RWPE1 (cell line): ENCODE results near the gene DUSP12.

Source experiments
- CTCF ChIA-PET: fragments of 350-600 bp; sonication (Branson Sonifier 250); formaldehyde crosslinking; extraction: SDS; loops from one replicate; lab custom pipeline; 2021; lab: Yijun Ruan, JAX
- POLR2A ChIA-PET: fragments of 400-600 bp; formaldehyde crosslinking; extraction: SDS; loops from one replicate; lab custom pipeline; 2020; ENCODE audit warnings: antibody characterized with exemption; ENCODE audit not compliant: low non-redundant PET; lab: Yijun Ruan, JAX
- DNase-seq: peaks from one replicate; pipeline ENCODE4 v3.0.0; 2012; ENCODE audit warnings: low spot score
- H3K27ac ChIP-seq: fragments of 450-650 bp; 2 replicates; pipeline ENCODE4 v1.5.1; 2017
- CTCF ChIP-seq: fragments of 450-650 bp; conservative IDR thresholded peaks from 2 replicates; pipeline ENCODE4 v1.5.1; 2017; ENCODE audit warnings: low read depth, mild to moderate bottlenecking

DUSP12 gene

DNA sequence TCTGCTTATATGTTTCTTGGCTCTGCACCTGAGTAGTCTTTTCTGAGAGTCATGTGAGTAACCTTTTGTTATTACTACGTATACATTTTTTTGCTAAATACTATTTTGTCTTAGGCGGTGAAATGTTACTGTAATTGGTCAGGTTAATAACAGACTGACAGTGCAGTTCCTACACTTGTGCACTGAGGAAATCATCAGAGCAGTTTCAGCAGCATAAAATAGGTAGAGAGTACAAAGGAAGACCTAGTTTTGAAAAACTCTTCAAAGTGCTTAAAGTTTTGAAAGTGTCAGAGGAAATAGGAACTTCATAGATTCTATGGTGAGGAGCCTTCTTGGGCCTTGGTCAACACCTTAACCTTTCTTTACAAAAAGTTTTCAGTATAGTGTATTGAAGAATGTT, 27.7 kb downstream of the DUSP12 start:
- no peak for TF ChIP-seq CTCF
- ChIA-PET CTCF (no interaction called here), POLR2A (no interaction called here)
- DNase-seq: no peak
- no peak overlapping the region for H3K27ac ChIP-seq

DNA sequence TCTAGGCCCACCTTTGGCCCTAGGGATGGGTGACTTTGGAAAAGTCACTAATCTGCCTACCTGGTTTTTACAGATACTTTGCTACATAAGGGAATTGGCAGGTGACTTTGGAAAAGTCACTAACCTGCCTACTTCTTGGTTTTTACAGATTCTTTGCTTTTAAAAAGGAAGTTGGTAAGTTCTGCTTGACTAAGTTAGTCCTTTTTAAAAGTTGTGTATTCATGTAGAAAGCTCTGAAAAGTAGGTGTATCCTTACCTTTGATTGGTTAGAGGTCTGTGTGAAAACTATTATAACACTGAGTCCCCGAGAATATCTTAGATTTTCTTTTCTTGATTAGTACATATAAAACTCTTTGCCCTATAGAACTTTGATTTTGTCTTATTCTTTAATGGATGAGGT, 28.9 kb downstream of the DUSP12 start:
- DNase-seq: no peak
- TF ChIP-seq CTCF: no peak
- ChIA-PET CTCF (no interaction called here), POLR2A (no interaction called here)
- H3K27ac ChIP-seq: no peak overlapping the region

DNA sequence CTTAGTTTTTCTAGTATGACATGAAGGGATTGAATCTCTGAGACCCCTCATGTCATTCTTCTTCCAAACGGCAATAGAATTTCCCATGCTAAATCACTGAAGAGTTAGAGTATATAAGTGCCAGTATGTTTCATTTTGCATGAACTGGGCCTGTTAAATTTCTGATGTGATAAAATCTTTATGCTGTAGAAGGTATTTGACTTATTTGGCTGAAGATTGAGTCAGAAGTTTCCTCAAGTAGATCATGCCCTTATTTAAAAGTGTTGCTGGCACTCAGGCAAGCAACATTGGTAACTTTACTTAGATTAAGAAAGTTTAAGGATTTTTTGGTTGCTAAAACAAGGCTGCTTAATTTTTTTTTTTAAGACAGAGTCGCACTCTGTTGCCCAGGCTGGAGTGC, 29.8 kb downstream of the DUSP12 start:
- POLR2A ChIA-PET: no interaction called here
- no peak overlapping the region for H3K27ac ChIP-seq
- CTCF ChIA-PET: no interaction called here
- TF ChIP-seq CTCF: no peak
- no peak for DNase-seq

DNA sequence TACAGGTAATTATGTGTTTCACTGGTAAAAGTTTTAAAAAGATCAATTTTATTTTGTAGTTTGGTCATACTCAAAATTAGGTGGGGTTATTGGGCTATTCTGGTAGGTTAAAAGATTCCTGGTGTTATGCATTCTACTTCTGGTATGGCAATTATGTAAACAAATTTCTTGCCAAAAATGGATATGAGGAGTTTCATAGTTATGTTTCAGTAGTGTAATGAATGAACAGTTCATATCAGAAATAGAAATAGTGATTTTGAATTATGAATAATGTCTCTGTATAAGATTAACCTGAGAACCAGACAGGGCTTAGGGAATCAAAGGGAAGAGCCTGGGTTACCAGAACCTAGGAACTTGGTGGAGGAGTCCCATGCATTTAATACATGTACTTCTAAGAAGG, 32.4 kb downstream of the DUSP12 start:
- ChIA-PET CTCF (no interaction called here), POLR2A (no interaction called here)
- no peak overlapping the region for H3K27ac ChIP-seq
- DNase-seq: no peak
- no peak for TF ChIP-seq CTCF

DNA sequence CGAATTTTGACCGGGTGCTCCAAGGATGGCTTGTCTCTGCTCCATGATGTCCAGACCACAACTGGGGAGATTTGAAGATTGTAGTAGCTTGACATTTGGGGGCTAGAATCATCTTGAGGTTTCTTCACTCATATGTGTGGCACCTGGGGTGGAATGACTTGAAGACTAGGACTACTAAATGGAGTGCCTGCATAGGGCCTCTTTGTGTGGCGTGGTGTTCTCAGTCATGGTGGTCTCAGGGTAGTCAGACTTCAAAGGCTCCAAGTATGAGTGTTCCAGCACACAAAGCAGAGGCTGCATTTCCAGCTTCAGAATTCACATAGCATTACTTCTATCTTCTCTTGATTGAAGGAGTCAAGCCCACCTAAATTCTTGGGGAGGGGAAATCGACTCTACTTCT, 33.3 kb downstream of the DUSP12 start:
- H3K27ac ChIP-seq: no peak overlapping the region
- CTCF ChIA-PET: interaction anchor here (0.8 kb wide), 1 partner anchor 20 kb away, joined by 4 read pairs; no protein-coding TSS in a partner anchor
- DNase-seq: no peak
- POLR2A ChIA-PET: no interaction called here
- TF ChIP-seq CTCF: no peak

GRCh38 chr1:161784968-161785367, 35.4 kb downstream of the DUSP12 start:
- ChIA-PET CTCF (interaction anchor here (1.0 kb wide), 1 partner anchor 8 kb away, joined by 5 read pairs; no protein-coding TSS in a partner anchor), POLR2A (no interaction called here)
- H3K27ac ChIP-seq: no peak overlapping the region
- DNase-seq: no peak
- no peak for TF ChIP-seq CTCF

DNA sequence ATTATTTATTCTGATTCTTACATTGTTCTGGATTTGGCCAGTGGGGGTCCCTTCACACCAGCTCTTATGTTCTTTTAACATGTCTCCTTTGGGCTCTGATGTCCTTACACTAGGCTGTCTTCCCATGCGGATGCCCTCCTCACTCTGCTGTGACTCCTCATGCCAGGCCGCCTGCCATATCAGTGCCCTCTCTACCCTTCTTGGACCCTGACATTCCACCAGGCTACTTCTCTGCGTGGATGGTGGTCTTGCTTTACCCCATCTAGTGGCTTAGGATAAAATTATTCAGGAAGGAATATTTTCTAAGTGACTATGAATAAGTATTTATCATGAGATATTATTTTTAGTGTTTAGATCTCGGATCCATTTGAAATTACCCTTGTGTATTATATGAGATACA, 37.8 kb downstream of the DUSP12 start:
- no peak for TF ChIP-seq CTCF
- POLR2A ChIA-PET: no interaction called here
- CTCF ChIA-PET: interaction anchor here (0.6 kb wide), 1 partner anchor 10 kb away, joined by 3 read pairs; no protein-coding TSS in a partner anchor
- no peak overlapping the region for H3K27ac ChIP-seq
- no peak for DNase-seq
